ENCODE data around the gene PKNOX2.
A peak's percentile ranks its signal among the peaks of the same experiment; 100 is the strongest.

Gene PKNOX2

GRCh38 chr11:125433454-125434121 lies 269.0 kb downstream of the PKNOX2 start:
- TF ChIP-seq GATA1 (IDR thresholded peaks at IDR 0.05; ENCODE audit: low read depth, low read length) (no peak), POLR2A (IDR thresholded peaks at IDR 0.05; ENCODE audit: low read length) (no peak)
- DNase-seq = peak; percentile 14 to 18

GRCh38 chr11:125435461-125436238 lies 271.1 kb downstream of the PKNOX2 start:
- TF ChIP-seq GATA1 (IDR thresholded peaks at IDR 0.05; ENCODE audit: low read depth, low read length) = no peak
- TF ChIP-seq POLR2A (IDR thresholded peaks at IDR 0.05; ENCODE audit: low read length) = no peak
- DNase-seq = no peak

- no peak for TF ChIP-seq POLR2A (IDR thresholded peaks at IDR 0.05; ENCODE audit: low read length)
- no peak for TF ChIP-seq GATA1 (IDR thresholded peaks at IDR 0.05; ENCODE audit: low read depth, low read length)
- DNase-seq = no peak
Measured at GRCh38 chr11:125441648-125442410, 277.3 kb downstream of the PKNOX2 start.

- no peak for DNase-seq
- TF ChIP-seq POLR2A (IDR thresholded peaks at IDR 0.05; ENCODE audit: low read length) = no peak
- no peak for TF ChIP-seq GATA1 (IDR thresholded peaks at IDR 0.05; ENCODE audit: low read depth, low read length)
Measured at GRCh38 chr11:125442946-125443345, 278.4 kb downstream of the PKNOX2 start.

DNA sequence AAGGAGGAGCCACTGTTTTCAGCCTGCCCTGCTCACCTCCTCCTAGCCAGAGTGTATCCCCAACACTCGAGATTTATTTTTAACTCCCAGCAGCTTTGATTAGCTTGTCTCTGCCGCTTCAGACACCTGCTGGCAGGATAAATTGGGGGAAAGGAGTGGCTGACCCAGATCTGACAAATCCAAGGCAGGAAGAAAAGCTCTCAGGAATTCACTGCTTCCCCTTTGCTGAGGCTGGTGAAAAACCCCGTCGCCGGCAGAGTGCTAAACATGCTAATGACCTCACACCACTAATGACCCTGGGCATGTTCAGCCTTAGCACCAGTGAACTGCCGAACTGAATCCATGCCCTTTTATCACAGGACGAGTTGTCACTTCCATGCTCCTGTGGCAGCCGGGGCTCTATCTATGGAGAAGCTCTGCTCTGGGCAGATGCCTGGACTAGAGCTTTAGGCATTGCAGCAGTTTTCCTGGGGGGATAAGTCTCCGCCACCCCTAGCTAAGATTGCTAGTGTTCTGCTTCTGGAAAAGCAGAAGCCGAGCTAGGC lies 279.3 kb downstream of the PKNOX2 start:
- no peak for DNase-seq
- no peak for TF ChIP-seq POLR2A (IDR thresholded peaks at IDR 0.05; ENCODE audit: low read length)

DNA sequence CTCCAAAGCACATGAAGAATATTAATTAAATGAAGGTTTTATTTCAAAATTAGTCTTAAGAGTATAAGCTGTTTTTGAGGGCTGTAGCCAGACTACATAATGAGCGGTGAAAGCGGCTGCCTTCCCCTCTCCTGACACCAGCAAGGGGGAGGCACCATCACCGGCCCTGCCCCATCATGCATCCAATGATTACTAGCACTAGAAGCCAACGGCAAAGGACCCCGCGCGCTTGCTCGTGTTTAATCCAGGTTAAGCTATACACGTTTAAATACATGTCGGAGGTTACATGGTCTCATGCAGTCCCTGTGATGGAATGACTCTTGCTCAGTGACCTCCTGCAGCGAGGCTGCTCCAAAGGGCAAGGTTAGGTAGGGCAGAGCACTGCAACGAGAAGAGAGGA lies 281.2 kb downstream of the PKNOX2 start:
- DNase-seq = no peak
- no peak for TF ChIP-seq GATA1 (IDR thresholded peaks at IDR 0.05; ENCODE audit: low read depth, low read length)
- TF ChIP-seq POLR2A (IDR thresholded peaks at IDR 0.05; ENCODE audit: low read length) = no peak

GRCh38 chr11:125446279-125446678 lies 281.7 kb downstream of the PKNOX2 start:
- no peak for DNase-seq
- no peak for TF ChIP-seq POLR2A (IDR thresholded peaks at IDR 0.05; ENCODE audit: low read length)
- TF ChIP-seq GATA1 (IDR thresholded peaks at IDR 0.05; ENCODE audit: low read depth, low read length) = no peak

GRCh38 chr11:125447721-125448120 lies 283.2 kb downstream of the PKNOX2 start:
- no peak for TF ChIP-seq GATA1 (IDR thresholded peaks at IDR 0.05; ENCODE audit: low read depth, low read length)
- no peak for TF ChIP-seq POLR2A (IDR thresholded peaks at IDR 0.05; ENCODE audit: low read length)
- no peak for DNase-seq

DNA sequence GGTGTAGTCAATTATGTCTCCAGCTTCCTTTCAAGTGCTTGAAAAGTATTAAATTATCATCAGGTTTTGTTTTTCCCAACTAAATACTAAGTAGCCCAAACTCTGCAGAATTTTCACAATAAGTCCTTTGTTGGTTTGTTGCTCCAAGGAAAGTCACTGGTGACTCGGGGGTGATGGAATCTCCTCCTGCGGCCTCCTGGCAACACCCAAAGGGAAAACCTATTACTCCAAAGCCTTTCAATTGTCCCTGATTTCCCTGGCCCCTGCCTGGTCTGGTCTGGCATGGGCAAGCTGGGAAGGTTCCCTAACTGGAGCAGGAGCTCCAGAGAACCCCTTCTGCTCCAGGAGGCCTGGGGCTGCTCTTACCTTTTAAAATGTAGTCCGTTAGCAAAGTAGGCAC lies 283.6 kb downstream of the PKNOX2 start:
- DNase-seq = no peak
- no peak for TF ChIP-seq GATA1 (IDR thresholded peaks at IDR 0.05; ENCODE audit: low read depth, low read length)
- no peak for TF ChIP-seq POLR2A (IDR thresholded peaks at IDR 0.05; ENCODE audit: low read length)

GRCh38 chr11:125449565-125449964 lies 285.0 kb downstream of the PKNOX2 start:
- TF ChIP-seq POLR2A (IDR thresholded peaks at IDR 0.05; ENCODE audit: low read length) (no peak), GATA1 (IDR thresholded peaks at IDR 0.05; ENCODE audit: low read depth, low read length) (no peak)
- no peak for DNase-seq

DNA sequence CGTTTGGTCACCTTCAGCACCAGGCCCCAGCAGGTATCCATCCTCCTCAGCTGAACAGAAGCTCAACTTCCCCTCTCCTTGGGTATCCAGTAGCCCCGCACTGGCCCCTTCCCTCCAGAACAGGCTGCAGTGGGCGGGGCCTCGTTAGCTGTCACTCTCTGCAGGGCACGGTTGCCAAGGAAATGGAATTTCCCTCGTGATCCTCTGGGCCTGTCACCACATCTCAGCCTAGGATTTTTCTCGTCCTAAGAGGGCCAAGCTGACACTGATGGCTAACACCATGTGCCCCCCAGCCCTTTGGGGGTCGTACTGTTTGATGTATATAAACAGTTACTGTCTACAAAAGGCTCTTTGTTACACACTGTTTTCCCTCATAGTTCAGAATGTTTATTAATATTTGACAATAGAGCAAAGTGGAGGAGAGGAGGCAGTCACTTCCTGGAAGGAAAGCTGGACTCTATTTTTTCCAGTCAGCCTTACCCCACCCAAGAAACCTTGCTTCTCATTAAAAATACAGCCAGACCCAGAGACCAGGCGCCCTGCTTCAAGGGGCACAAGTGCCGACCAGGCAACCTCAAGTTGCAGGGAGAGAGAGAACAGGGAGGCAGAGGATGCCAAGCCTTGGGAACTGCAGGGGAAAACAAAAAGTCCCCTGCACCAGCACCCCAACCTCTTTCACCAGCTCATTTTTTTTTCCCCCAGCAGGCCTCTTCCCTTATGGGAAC lies 287.0 kb downstream of the PKNOX2 start:
- TF ChIP-seq GATA1 (IDR thresholded peaks at IDR 0.05; ENCODE audit: low read depth, low read length) (no peak), POLR2A (IDR thresholded peaks at IDR 0.05; ENCODE audit: low read length) (no peak)
- no peak for DNase-seq

GRCh38 chr11:125452125-125452470 lies 287.5 kb downstream of the PKNOX2 start:
- no peak for TF ChIP-seq GATA1 (IDR thresholded peaks at IDR 0.05; ENCODE audit: low read depth, low read length)
- TF ChIP-seq POLR2A (IDR thresholded peaks at IDR 0.05; ENCODE audit: low read length) = no peak
- no peak for DNase-seq

DNA sequence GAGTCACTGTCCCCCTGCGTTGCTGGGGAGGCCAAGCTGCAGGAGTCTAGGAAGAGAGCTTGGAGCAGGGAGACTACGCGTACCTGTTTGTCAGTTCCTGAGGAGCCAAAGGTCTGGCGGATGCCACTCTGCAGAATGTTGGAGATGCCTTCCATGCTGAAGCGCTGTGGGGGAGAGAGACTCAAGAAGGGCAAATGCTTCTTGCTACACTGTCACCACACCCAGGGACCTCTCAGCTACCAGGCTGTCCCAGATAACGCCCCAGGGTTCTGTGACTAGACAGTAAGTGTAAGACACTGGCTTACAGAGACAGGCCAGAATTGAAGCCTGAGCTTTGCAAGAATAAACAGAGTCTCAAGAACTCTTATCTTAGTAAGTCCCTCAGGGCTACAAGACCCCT lies 289.5 kb downstream of the PKNOX2 start:
- peak; percentile 70 to 84 for DNase-seq
- TF ChIP-seq POLR2A (IDR thresholded peaks at IDR 0.05; ENCODE audit: low read length) (no peak), GATA1 (IDR thresholded peaks at IDR 0.05; ENCODE audit: low read depth, low read length) (no peak)
